Measurements from ENCODE around the gene KIAA1549.

DNA sequence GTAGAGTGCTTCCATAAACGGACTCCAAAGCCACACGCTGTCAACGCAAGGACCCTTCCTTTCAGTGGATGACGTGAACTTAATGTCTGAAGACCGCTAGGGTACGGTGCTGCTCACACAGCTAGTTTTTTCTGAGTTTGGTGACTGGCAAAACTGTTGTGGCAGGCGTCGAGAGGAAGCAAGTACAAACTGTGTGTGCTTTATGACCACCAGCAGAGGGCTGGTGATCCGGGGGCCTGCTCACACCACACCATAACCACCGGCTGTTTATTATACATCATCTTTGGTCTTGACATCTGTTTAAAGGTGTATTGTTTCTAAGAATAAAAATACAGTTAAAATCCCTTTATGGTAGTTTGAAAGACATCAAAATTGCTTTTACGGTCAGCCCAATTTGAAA lies 146.1 kb downstream of the KIAA1549 start:
- TF ChIP-seq, protein P1, sequence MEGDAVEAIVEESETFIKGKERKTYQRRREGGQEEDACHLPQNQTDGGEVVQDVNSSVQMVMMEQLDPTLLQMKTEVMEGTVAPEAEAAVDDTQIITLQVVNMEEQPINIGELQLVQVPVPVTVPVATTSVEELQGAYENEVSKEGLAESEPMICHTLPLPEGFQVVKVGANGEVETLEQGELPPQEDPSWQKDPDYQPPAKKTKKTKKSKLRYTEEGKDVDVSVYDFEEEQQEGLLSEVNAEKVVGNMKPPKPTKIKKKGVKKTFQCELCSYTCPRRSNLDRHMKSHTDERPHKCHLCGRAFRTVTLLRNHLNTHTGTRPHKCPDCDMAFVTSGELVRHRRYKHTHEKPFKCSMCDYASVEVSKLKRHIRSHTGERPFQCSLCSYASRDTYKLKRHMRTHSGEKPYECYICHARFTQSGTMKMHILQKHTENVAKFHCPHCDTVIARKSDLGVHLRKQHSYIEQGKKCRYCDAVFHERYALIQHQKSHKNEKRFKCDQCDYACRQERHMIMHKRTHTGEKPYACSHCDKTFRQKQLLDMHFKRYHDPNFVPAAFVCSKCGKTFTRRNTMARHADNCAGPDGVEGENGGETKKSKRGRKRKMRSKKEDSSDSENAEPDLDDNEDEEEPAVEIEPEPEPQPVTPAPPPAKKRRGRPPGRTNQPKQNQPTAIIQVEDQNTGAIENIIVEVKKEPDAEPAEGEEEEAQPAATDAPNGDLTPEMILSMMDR (IDR thresholded peaks at IDR 0.05), result no peak
- TF ChIP-seq POLR2A (IDR thresholded peaks at IDR 0.05; ENCODE audit: low read depth), result no peak
- TF ChIP-seq POLR2AphosphoS5 (IDR thresholded peaks at IDR 0.05), result no peak
